Tibial artery (tissue), 4 donors: ENCODE data around the gene PIK3AP1.
"Not testable (repeated sequence)": the region's sequence is repeated elsewhere in the genome, so short reads cannot be mapped to it uniquely, and the experiment has no call there.

Source experiments
- DNase-seq, 2 donors: peaks; one replicate each; pipeline ENCODE4 v3.0.0-alpha.2; 2019
- H3K27ac ChIP-seq, 2 donors: fragments of 200-600 bp; sonication (generic) in 1 of 2; 1 replicate in 1 of 2; 2 replicates in 1 of 2; pipeline ENCODE4 v1.5.1; 2018 to 2019; ENCODE audit warnings: mild to moderate bottlenecking in 1 of 2
- H3K27me3 ChIP-seq, 2 donors: fragments of 200-600 bp; sonication (generic) in 1 of 2; one replicate each; pipeline versions ENCODE4 v1.5.1 to v1.6.0; 2016 to 2019
- H3K36me3 ChIP-seq, 3 donors: fragments of 200-600 bp; sonication (generic) in 2 of 3; one replicate each; pipeline ENCODE4 v1.5.1; 2016 to 2019; ENCODE audit warnings: mild to moderate bottlenecking in 2 of 3
- H3K4me1 ChIP-seq, 4 donors: fragments of 200-600 bp; sonication (generic) in 2 of 4; 1 replicate in 3 of 4; 2 replicates in 1 of 4; pipeline ENCODE4 v1.5.1; 2016 to 2019
- H3K4me3 ChIP-seq, 2 donors: fragments of 200-600 bp; sonication (generic) in 1 of 2; 1 replicate in 1 of 2; 2 replicates in 1 of 2; pipeline ENCODE4 v1.5.1; 2018 to 2019; ENCODE audit warnings: mild to moderate bottlenecking in 2 of 2
- H3K9me3 ChIP-seq, 3 donors: fragments of 200-600 bp; sonication (generic) in 1 of 3; one replicate each; pipeline ENCODE4 v1.5.1; 2016 to 2019
- intact Hi-C: fragments of 100-400 bp; cut with DNase I; formaldehyde crosslinking; loops from one replicate; pipeline ENCODE4 v1.15.0; 2023; ENCODE audit warnings: low total_unique reads
- TF ChIP-seq, protein P1 (sequence below), 2 experiments: fragments of 200-600 bp in 1 of 2; fragments of 450-650 bp in 1 of 2; IDR thresholded peaks; one replicate each; pipeline ENCODE4 v1.5.1; 2017 to 2019; ENCODE audit warnings: antibody characterized with exemption in 2 of 2, mild to moderate bottlenecking in 1 of 2, moderate library complexity in 1 of 2

Gene PIK3AP1

DNA sequence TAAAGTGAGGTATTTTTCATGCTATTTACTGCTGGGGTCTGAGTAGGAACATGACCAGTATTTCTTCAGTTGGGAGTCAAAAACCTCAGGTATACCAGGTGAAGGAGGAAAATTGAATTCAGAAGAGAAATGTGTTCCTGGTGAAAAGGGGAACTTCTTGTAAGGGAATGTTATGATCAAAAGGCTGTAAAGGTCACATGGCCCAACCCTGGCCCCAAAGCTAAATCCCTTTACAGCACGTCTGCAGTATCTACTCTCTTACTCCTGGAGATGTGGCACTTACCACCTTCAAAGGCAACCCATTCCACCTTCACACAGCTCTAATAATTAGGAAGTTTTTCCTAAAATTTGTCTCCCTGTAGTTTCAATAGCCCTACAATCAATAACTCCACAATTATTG lies 15.2 kb downstream of the PIK3AP1 start:
- Histone ChIP-seq H3K27me3 (no peaks in the 10 kb centered on the region), H3K4me3 (no peak overlapping the region), H3K9me3 (no peaks in the 10 kb centered on the region), H3K36me3 (no peaks in the 10 kb centered on the region), H3K4me1 (no peaks in the 10 kb centered on the region), H3K27ac (no peak overlapping the region)
- intact Hi-C loops: no loop called here
- TF ChIP-seq, protein P1, sequence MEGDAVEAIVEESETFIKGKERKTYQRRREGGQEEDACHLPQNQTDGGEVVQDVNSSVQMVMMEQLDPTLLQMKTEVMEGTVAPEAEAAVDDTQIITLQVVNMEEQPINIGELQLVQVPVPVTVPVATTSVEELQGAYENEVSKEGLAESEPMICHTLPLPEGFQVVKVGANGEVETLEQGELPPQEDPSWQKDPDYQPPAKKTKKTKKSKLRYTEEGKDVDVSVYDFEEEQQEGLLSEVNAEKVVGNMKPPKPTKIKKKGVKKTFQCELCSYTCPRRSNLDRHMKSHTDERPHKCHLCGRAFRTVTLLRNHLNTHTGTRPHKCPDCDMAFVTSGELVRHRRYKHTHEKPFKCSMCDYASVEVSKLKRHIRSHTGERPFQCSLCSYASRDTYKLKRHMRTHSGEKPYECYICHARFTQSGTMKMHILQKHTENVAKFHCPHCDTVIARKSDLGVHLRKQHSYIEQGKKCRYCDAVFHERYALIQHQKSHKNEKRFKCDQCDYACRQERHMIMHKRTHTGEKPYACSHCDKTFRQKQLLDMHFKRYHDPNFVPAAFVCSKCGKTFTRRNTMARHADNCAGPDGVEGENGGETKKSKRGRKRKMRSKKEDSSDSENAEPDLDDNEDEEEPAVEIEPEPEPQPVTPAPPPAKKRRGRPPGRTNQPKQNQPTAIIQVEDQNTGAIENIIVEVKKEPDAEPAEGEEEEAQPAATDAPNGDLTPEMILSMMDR (IDR thresholded peaks at IDR 0.05): no peak
- no peak for DNase-seq

DNA sequence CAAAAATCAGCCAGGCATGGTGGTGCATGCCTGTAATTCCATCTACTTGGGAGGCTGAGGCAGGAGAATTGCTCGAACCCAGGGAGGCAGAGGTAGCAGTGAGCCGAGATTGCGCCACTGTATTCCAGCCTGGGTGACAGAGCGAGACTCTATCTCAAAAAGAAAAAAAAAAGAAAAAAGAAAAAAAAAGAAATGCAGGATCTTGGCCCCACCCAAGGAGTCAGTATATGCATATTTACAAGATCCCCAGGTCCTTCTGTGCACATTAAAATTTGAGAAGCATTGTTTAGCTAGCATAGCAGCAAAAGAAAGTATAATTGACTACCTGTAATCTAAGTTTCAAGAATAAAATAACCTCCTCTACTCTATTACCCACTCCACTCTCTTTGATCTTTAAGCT lies 15.8 kb downstream of the PIK3AP1 start:
- Histone ChIP-seq H3K4me3 (no peak overlapping the region), H3K27me3 (no peaks in the 10 kb centered on the region), H3K9me3 (no peaks in the 10 kb centered on the region), H3K4me1 (no peaks in the 10 kb centered on the region), H3K36me3 (no peaks in the 10 kb centered on the region), H3K27ac (no peak overlapping the region)
- TF ChIP-seq, protein P1 (IDR thresholded peaks at IDR 0.05): no peak
- no peak for DNase-seq
- intact Hi-C loops: no loop called here

DNA sequence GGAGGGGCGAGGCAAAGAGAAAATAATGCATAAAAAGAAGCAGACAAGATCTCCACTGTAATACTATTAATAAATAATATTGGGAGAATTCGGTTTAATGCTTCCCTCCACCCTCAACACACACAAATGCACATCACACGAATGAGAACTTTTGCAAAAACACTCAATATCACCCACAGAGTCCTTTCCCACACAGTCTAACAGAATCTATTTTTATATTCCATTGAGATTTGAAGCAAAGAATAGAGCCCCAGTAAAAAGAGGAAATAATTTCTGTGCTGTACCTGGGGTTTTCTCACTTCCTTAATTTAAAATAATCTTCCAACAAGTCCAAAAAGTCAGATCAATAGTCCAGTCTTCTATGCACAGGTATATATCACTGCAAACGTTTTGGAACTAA lies 17.0 kb downstream of the PIK3AP1 start:
- Histone ChIP-seq H3K4me3 (no peak overlapping the region), H3K27me3 (no peaks in the 10 kb centered on the region), H3K9me3 (no peaks in the 10 kb centered on the region), H3K36me3 (no peaks in the 10 kb centered on the region), H3K4me1 (no peaks in the 10 kb centered on the region), H3K27ac (no peak overlapping the region)
- DNase-seq: no peak
- intact Hi-C loops: no loop called here
- TF ChIP-seq, protein P1 (IDR thresholded peaks at IDR 0.05): no peak

DNA sequence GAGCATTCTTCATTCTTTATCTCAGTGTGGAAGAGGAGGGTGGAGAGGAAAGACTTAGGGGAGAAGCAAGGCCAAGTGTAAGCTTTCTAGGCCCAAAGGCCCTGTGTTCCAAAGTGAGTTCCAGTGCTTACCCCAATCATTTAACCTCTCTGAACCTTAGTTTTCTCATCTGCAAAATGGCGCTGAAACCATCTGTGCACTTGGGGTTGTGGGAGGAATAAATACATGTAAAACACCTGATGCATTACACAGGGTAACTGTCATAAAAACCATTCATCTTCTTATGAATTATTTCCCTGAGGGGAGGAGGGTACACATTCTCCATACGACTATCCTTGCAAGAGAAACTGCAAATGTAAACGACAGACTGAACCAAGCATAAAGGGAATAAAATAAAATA lies 19.0 kb downstream of the PIK3AP1 start:
- no peaks in the 10 kb centered on the region for H3K4me1 ChIP-seq
- intact Hi-C loops: no loop called here
- DNase-seq: no peak
- no peaks in the 10 kb centered on the region for H3K36me3 ChIP-seq
- H3K27me3 ChIP-seq: no peaks in the 10 kb centered on the region
- H3K9me3 ChIP-seq: no peaks in the 10 kb centered on the region
- TF ChIP-seq, protein P1 (IDR thresholded peaks at IDR 0.05): no peak
- no peak overlapping the region for H3K4me3 ChIP-seq
- H3K27ac ChIP-seq: no peak overlapping the region

DNA sequence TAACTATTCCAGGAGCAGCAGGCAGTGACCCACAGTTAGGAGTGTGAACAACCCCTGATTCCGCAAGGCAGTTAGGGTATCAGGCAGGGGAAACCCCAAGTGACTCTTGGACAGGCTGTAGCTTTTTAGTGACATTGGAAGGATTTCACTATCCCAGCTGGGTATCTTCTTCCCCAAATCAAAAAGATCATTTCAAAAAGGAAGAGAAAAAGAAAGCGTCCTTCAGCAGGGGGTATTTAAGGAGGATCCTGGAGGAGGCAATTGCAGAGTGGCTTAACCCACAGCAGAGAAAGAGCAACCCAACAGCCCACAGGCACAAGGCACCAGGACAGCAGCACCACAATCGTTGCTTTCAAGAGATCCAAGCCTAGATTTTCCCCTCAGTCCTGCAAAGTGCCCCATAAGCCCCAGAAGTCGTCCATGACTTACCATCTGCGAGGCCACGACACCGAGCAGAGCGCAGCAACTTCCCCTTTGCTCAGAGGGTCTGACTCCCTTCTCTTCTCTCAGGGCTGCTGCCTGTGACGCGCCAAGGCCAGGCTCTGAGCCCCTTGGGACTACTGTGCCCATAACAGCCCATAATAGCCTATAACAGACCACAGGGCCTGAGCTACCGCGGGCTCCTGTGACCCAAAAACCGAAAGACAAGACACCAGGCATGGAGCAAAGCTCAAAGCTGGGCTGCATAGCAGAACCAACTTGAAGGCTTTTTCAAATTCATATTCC lies 19.8 kb downstream of the PIK3AP1 start:
- Histone ChIP-seq H3K27ac (no peak overlapping the region), H3K36me3 (no peaks in the 10 kb centered on the region), H3K27me3 (no peaks in the 10 kb centered on the region), H3K4me3 (no peak overlapping the region), H3K4me1 (no peaks in the 10 kb centered on the region), H3K9me3 (no peaks in the 10 kb centered on the region)
- intact Hi-C loops: no loop called here
- TF ChIP-seq, protein P1 (IDR thresholded peaks at IDR 0.05): no peak
- peak in 1 of 2 donors; percentile 30 for DNase-seq

DNA sequence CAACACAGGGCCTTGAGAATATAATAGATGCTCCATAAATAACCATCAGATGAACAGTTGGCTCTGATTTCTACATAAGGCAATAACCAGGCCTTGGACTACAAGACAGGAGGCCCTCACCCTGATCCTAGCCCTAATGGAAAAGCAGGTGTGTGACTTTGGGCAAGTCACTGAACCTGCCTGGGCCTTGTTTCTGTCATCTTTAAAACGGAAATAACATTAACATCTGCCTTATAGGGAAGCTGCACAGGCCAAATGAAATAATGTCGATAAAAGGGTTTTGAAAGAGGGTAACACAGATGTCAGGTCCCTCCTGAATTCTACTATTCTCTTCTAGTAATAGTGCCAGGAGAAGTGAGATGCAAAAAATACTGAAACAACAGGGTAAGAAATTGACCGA lies 20.7 kb downstream of the PIK3AP1 start:
- Histone ChIP-seq H3K27ac (no peak overlapping the region), H3K36me3 (no peaks in the 10 kb centered on the region), H3K27me3 (no peaks in the 10 kb centered on the region), H3K4me1 (no peaks in the 10 kb centered on the region), H3K9me3 (no peaks in the 10 kb centered on the region), H3K4me3 (no peak overlapping the region)
- TF ChIP-seq, protein P1 (IDR thresholded peaks at IDR 0.05): no peak
- intact Hi-C loops: no loop called here
- DNase-seq: no peak

DNA sequence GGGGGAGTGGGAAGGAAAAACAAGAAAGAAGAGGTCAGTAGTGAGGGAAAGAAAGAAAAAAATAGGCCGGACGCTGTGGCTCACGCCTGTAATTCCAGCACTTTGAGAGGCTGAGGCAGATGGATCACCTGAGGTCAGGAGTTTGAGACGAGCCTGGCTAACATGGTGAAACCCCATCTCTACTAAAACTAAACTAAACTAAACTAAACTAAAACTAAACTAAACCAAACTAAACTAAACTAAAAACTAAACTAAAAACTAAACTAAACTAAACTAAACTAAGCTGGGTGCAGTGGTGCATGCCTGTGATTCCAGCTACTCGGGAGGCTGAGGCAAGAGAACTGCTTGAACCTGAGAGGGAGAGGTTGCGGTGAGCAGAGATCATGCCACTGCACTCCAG lies 22.0 kb downstream of the PIK3AP1 start:
- H3K27me3 ChIP-seq, H3K4me3 ChIP-seq, H3K9me3 ChIP-seq, DNase-seq, H3K36me3 ChIP-seq, H3K27ac ChIP-seq, H3K4me1 ChIP-seq, intact Hi-C loops: not testable (repeated sequence)
